PC-9 (cell line): Measurements from ENCODE around the gene PGA5.

Source experiments
- CTCF ChIP-seq: fragments of 200-600 bp; sonication (generic); conservative IDR thresholded peaks from 2 replicates; pipeline ENCODE4 v1.6.1; 2017; ENCODE audit warnings: mixed run types, antibody characterized with exemption, mild to moderate bottlenecking, moderate library complexity
- EZH2 ChIP-seq: fragments of 200-600 bp; sonication (generic); IDR thresholded peaks from 2 replicates; pipeline ENCODE4 v1.8.0; 2017; ENCODE audit warnings: antibody characterized with exemption, low read depth

GRCh38 chr11:61297341-61297740, 56.4 kb downstream of the PGA5 start:
- TF ChIP-seq CTCF (no peak), EZH2 (no peak)
